SIG-M5 treated with dmso at 0.1 percent for 504 hours (cell line): ENCODE measurements around the gene WASF3.
"Not testable (repeated sequence)": the region's sequence is repeated elsewhere in the genome, so short reads cannot be mapped to it uniquely, and the experiment has no call there.

ENCODE experiments used
- DNase-seq: peaks from one replicate; lab custom pipeline; 2025; ENCODE audit not compliant: unreplicated experiment; lab: John Stamatoyannopoulos, UW

WASF3 gene

GRCh38 chr13:26628706-26629105 lies 71.2 kb downstream of the WASF3 start:
- no peak for DNase-seq

GRCh38 chr13:26629260-26629825 lies 71.9 kb downstream of the WASF3 start:
- no peak for DNase-seq

DNA sequence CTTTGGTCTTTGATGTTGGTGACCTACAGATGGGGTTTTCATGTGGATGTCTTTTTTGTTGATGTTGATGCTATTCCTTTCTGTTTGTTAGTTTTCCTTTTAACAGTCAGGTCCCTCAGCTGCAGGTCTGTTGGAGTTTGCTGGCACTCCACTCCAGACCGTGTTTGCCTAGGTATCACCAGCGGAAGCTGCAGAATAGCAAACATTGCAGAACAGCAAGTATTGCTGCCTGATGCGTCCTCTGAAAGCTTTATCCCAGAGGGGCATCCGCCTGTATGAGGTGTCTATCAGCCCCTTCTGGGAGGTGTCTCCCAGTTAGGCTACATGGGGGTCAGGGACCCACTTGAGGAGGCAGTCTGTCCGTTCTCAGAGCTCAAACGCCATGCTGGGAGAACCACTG lies 78.2 kb downstream of the WASF3 start:
- DNase-seq = not testable (repeated sequence)

GRCh38 chr13:26636073-26636472 lies 78.6 kb downstream of the WASF3 start:
- not testable (repeated sequence) for DNase-seq

- no peak for DNase-seq
These were observed 89.1 kb downstream of the WASF3 start for GRCh38 chr13:26646603-26647002.

- DNase-seq = no peak
These were observed 93.8 kb downstream of the WASF3 start for GRCh38 chr13:26651234-26651633.

DNA sequence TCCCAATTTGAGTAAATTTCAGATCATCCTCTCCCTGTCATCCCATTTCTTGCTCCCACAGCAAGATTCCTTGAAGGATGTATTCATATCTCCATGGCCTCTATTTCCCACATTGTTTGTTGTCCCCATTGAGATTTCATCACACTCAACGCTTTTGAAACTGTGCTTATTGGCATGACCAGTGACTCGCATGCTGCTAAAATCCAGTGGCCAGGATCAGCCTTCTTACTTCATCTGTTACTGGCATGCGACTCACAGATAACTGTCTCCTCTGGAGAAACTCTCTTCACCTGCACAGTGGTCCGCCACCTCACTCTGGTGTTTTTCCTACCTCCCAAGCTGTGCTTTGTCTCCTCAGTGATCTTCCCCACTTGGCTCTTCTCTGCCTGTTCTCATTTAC lies 95.8 kb downstream of the WASF3 start:
- DNase-seq = no peak

DNA sequence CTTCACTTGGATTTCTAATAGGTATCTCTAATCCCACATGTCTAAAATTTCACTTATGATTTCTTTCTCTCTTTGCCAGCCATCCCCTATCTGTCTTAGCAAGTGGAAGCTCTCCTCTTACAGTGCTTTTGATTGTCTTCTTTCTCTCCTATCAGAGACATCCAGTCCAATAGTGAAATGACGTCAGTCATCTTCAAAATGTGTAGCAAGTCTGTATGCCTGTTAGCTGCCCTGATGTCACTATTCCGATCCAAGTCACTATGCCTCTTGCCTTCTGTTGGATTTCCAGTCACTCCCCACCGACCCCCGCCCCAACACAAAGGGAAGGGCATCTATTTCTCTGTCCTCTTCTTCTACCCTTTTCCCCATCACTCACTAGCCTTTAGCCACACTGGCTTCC lies 96.4 kb downstream of the WASF3 start:
- no peak for DNase-seq

- DNase-seq = peak; percentile 19
These were observed 99.4 kb downstream of the WASF3 start for GRCh38 chr13:26656919-26657318.

- DNase-seq = no peak
These were observed 101.2 kb downstream of the WASF3 start for GRCh38 chr13:26658448-26659385.

GRCh38 chr13:26660185-26660584 lies 102.7 kb downstream of the WASF3 start:
- DNase-seq = no peak

DNA sequence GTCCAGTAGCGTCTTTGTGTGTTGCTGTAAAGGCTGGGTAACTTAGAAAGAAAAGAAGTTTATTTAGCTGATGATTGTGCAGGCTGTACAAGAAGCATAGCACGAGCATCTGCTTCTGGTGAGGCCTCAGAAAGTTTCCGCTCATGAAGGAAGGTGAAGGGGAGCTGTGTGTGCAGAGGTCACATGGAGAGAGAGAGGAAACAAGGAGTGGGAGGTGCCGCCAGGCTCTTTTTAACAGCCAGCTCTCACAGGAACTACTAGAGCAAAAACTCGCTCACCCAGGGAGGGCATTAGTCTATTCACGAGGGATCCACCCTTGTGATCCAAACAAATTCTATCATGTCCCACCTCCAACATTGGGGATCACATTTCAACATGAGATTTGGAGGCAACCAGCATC lies 103.3 kb downstream of the WASF3 start:
- DNase-seq = no peak

GRCh38 chr13:26663791-26664190 lies 106.3 kb downstream of the WASF3 start:
- DNase-seq = no peak

- DNase-seq = no peak
These were observed 106.8 kb downstream of the WASF3 start for GRCh38 chr13:26664286-26664685.

GRCh38 chr13:26664876-26665275 lies 107.4 kb downstream of the WASF3 start:
- no peak for DNase-seq

GRCh38 chr13:26668357-26669146 lies 111.1 kb downstream of the WASF3 start:
- DNase-seq = no peak

- DNase-seq = no peak
These were observed 116.4 kb downstream of the WASF3 start for GRCh38 chr13:26673890-26674289.

DNA sequence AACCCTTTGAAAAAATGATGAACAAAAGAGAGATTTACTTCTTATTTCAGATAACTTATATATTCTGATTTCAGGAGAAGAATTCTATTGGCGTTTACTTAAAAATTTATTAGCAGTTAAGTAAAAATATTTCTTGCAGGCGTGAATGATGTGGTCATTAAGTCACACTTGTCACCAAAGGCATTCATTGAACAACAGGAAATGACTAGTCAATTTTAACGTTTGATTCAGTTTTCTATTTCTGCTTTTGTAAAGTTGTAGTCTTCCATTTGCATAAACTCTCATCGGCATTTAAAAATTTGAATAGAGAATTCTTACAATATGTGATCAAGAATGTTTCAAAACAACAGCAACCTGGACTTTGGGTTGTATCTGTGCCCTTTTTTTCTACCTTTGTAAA lies 119.7 kb downstream of the WASF3 start:
- no peak for DNase-seq

GRCh38 chr13:26678330-26678729 lies 120.8 kb downstream of the WASF3 start:
- DNase-seq = no peak

- DNase-seq = no peak
These were observed 121.3 kb downstream of the WASF3 start for GRCh38 chr13:26678796-26679195.

- DNase-seq = no peak
These were observed 122.1 kb downstream of the WASF3 start for GRCh38 chr13:26679411-26680122.
